ENCODE measurements around the gene CALML3.

The CALML3 gene

GRCh38 chr10:5524641-5525560 is at the start of gene CALML3:
TSS of gene CALML3 (plus strand) at chr10:5524961. CDS start at chr10:5525086, 125 bp downstream.
- no peak for DNase-seq

- peak; percentile 13 for DNase-seq
Measured at GRCh38 chr10:5475088-5475487, 49.7 kb upstream of the CALML3 start.

GRCh38 chr10:5475974-5476807 is 48.6 kb upstream of the CALML3 start:
- peak; percentile 9 for DNase-seq

GRCh38 chr10:5476918-5477525 is 47.7 kb upstream of the CALML3 start:
- DNase-seq, result peak; percentile 9

- DNase-seq, result no peak
Measured at GRCh38 chr10:5477948-5478693, 46.6 kb upstream of the CALML3 start.

- no peak for DNase-seq
Measured at GRCh38 chr10:5478694-5479305, 46.0 kb upstream of the CALML3 start.

- no peak for DNase-seq
Measured at GRCh38 chr10:5479481-5480161, 45.1 kb upstream of the CALML3 start.

- DNase-seq, result no peak
Measured at GRCh38 chr10:5480162-5480941, 44.4 kb upstream of the CALML3 start.

- DNase-seq, result no peak
Measured at GRCh38 chr10:5481121-5481520, 43.6 kb upstream of the CALML3 start.

GRCh38 chr10:5482016-5482415 is 42.7 kb upstream of the CALML3 start:
- DNase-seq, result no peak

- no peak for DNase-seq
Measured at GRCh38 chr10:5484205-5484604, 40.6 kb upstream of the CALML3 start.

- DNase-seq, result no peak
Measured at GRCh38 chr10:5485290-5485689, 39.5 kb upstream of the CALML3 start.

- no peak for DNase-seq
Measured at GRCh38 chr10:5485948-5486852, 38.6 kb upstream of the CALML3 start.

GRCh38 chr10:5486853-5487235 is 37.9 kb upstream of the CALML3 start:
- DNase-seq, result no peak

- DNase-seq, result no peak
Measured at GRCh38 chr10:5488272-5489161, 36.2 kb upstream of the CALML3 start.

- no peak for DNase-seq
Measured at GRCh38 chr10:5490032-5490431, 34.7 kb upstream of the CALML3 start.

GRCh38 chr10:5490698-5491464 is 33.9 kb upstream of the CALML3 start:
- DNase-seq, result no peak

- DNase-seq, result no peak
Measured at GRCh38 chr10:5491477-5491876, 33.3 kb upstream of the CALML3 start.

Data from activated CD8-positive, alpha-beta memory T cell treated with anti-CD3 and anti-CD28 coated beads for 24 hours (primary cell).